ENCODE results near the gene CLP1. TPM values are rescaled to one million over a fixed set of nuclear protein-coding genes. Genes with fewer than 3 reads are reported as not detected.

The CLP1 gene
- total and polyA plus RNA-seq, 7 donors: 6.8 to 16.9 (median 10.0) TPM

DNA sequence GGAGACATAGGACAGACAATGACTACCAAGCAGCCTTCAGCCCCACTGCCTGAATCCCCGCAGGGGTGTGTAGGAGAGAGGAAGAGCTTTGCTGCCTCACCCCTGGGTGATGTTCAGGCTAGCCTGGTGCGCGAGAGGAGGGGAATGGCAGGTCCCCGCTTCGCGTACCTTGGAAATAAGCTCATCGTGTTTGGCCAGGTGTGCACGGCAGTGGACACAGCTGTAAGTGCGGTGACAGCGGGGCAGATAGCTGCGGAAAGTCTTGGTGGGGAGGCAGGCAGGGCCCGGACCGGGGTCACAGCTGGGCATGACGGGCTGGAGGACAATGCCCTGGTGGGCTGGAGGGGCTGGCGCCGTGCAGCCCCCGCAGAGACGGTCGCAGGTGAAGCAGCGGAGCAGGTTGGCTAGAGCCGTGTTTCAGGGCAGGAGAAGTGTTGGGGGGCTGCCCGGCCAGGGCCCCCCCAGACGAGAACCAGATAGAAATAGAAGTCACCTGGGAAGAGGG is 10.7 kb upstream of the CLP1 start:
- intact Hi-C loops (cut with DNase I): loop anchor here in 1 of 2 donors (5.0 kb wide), 1 partner anchor 300 kb away; no protein-coding TSS in a partner anchor
- no peak overlapping the region for H3K27ac ChIP-seq
- H3K4me3 ChIP-seq: no peak overlapping the region
- H3K27me3 ChIP-seq (ENCODE audit: insufficient read depth in 3 of 3, low read length in 2 of 3): peaks cover 0 to 48% (median 30%) of the 10 kb centered on the region in 3 donors
- no peak for ATAC-seq
- no peaks in the 10 kb centered on the region for H3K9me3 ChIP-seq
- H3K4me1 ChIP-seq: peaks cover 8% of the 10 kb centered on the region
- TF ChIP-seq, protein P1, sequence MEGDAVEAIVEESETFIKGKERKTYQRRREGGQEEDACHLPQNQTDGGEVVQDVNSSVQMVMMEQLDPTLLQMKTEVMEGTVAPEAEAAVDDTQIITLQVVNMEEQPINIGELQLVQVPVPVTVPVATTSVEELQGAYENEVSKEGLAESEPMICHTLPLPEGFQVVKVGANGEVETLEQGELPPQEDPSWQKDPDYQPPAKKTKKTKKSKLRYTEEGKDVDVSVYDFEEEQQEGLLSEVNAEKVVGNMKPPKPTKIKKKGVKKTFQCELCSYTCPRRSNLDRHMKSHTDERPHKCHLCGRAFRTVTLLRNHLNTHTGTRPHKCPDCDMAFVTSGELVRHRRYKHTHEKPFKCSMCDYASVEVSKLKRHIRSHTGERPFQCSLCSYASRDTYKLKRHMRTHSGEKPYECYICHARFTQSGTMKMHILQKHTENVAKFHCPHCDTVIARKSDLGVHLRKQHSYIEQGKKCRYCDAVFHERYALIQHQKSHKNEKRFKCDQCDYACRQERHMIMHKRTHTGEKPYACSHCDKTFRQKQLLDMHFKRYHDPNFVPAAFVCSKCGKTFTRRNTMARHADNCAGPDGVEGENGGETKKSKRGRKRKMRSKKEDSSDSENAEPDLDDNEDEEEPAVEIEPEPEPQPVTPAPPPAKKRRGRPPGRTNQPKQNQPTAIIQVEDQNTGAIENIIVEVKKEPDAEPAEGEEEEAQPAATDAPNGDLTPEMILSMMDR (IDR thresholded peaks at IDR 0.05): no peak
- no peak for DNase-seq
- 7 to 10% (median 7%) methylated on average over 22 to 23 of the region's 23 CpGs for WGBS, 3 donors
- H3K36me3 ChIP-seq (ENCODE audit: insufficient read depth in 1 of 2, low read depth in 1 of 2): no peaks in the 10 kb centered on the region

DNA sequence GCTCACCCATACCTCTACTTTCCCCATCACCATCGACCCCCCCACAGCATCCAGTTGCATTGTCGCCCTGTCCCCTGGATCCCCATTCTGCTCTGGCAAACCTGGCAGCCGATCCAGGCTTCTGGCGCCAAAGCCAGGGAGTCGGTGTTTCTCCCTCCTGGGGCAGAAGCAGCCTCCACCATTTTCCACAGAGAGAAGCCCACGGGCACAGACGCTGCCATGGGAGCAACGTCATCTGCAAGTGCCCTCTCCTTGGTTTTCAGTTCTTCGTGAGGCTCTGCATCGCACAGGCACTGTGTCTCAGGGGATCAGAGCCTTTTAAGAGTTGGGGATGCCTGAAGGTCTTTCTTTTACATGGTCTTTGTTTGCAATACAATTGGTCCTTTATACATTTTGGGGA is 10.2 kb upstream of the CLP1 start:
- Histone ChIP-seq H3K4me1 (peaks cover 8% of the 10 kb centered on the region), H3K27ac (no peak overlapping the region), H3K4me3 (no peak overlapping the region), H3K36me3 (ENCODE audit: insufficient read depth in 1 of 2, low read depth in 1 of 2) (no peaks in the 10 kb centered on the region), H3K9me3 (no peaks in the 10 kb centered on the region), H3K27me3 (ENCODE audit: insufficient read depth in 3 of 3, low read length in 2 of 3) (peaks cover 0 to 48% (median 30%) of the 10 kb centered on the region in 3 donors)
- ATAC-seq: no peak
- intact Hi-C loops (cut with DNase I): loop anchor here in 1 of 2 donors (5.0 kb wide), 1 partner anchor 300 kb away; no protein-coding TSS in a partner anchor
- WGBS, 3 donors: 1 to 4% (median 3%) methylated on average over 10 of the region's 10 CpGs
- TF ChIP-seq, protein P1 (IDR thresholded peaks at IDR 0.05): no peak
- DNase-seq: no peak

DNA sequence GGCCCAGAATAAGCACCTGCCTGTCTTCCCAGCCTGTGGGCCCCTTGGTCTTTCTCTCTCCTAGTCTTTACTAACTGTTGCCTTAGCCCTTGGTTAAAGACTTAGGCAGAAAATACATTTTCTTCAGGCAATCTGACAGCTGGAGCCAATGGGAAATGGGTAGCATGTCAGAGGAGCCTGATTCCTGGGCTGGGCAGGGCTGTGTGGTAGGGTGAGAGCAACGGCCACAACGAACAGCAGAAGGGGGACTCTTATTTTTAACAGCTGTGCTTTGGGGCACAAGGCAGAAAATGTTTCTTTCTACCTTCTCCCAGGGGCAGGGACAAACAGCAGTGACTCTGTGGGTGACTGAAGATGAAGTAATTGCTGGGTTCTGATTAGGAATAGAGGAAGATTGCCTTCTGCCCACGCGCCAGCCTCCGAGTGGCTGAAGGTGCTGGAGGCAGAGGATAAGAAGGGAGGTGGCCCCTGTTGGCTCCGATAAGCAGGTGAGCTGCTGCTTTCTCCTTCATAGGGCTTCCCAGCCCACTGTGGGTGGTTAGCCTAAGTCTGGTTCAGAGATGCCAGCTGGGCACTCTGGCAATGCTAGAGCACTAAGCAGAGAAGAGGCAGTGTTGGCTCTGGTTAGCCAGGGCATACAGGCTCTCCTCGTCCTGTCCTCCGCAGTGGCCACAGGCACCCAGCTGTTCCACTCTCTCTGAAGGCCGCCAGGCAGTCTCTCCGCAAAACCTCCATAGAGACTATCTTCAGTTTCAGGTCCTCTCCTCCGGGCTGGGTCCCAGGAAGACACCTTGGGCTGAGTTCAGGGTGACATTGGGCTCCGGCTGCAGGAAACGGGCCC is 9.4 kb upstream of the CLP1 start:
- H3K9me3 ChIP-seq: no peaks in the 10 kb centered on the region
- no peaks in the 10 kb centered on the region for H3K36me3 ChIP-seq (ENCODE audit: insufficient read depth in 1 of 2, low read depth in 1 of 2)
- H3K4me1 ChIP-seq: peaks cover 8% of the 10 kb centered on the region
- DNase-seq: no peak
- H3K27ac ChIP-seq: no peak overlapping the region
- 5 to 8% (median 7%) methylated on average over 13 of the region's 13 CpGs for whole genome bisulfite sequencing, 3 donors
- intact Hi-C loops (cut with DNase I): loop anchor here in 1 of 2 donors (5.0 kb wide), 1 partner anchor 301 kb away; no protein-coding TSS in a partner anchor
- no peak for ATAC-seq
- H3K27me3 ChIP-seq (ENCODE audit: insufficient read depth in 3 of 3, low read length in 2 of 3): peaks cover 0 to 48% (median 30%) of the 10 kb centered on the region in 3 donors
- TF ChIP-seq, protein P1 (IDR thresholded peaks at IDR 0.05): no peak
- no peak overlapping the region for H3K4me3 ChIP-seq

DNA sequence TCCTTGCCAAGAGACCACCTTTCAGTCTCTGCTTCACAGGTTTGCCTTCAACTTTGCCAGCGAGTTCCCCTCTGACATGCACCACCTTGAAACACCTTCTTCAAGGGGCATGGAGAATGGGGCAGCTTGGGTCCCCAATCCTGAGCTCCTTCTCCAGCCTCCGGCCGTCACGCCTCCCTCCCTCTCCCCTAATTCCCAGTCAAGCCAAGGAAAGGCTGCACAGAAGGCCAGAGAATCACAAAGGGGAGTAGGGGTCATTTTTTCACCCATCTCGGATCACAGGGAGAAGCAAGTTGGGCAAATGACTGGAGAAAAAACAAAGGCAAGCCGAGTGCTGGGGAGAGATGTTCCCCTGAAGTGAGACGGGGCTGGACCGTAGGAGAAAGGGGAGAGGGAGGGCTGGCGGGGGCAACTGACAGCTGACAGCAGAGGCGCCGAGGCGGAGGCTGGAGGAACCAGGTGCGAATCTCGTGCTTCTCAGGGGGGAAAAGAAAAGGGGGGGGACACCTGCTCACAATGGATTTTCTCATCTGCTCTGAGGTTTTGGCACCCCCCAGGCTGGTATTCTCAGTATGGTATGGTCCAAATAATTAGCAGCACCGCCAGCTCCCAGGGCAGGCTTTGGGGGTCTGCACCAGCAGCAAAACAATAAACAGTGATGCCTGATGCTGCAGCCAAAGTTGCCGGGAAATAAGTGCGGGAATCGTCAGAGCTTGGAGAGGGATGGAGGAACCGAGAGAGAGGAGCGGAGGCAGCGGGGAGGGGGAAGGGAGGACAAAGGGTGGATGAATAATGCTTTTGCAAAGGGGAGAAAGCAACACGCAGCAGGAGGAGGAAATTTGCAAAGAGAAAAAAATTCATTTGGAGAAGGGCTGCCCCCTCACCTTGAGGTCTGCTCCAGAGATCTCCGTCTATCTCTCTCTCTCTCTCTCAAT is 8.5 kb upstream of the CLP1 start:
- H3K4me3 ChIP-seq: peak overlapping the region; percentile 35
- 1 to 4% (median 3%) methylated on average over 23 of the region's 23 CpGs for WGBS, 3 donors
- H3K36me3 ChIP-seq (ENCODE audit: insufficient read depth in 1 of 2, low read depth in 1 of 2): no peaks in the 10 kb centered on the region
- ATAC-seq (no peak), DNase-seq (no peak)
- TF ChIP-seq, protein P1 (IDR thresholded peaks at IDR 0.05): no peak
- intact Hi-C loops (cut with DNase I): loop anchor here in 1 of 2 donors (5.0 kb wide), 1 partner anchor 302 kb away; no protein-coding TSS in a partner anchor
- peaks cover 0 to 48% (median 30%) of the 10 kb centered on the region in 3 donors for H3K27me3 ChIP-seq (ENCODE audit: insufficient read depth in 3 of 3, low read length in 2 of 3)
- H3K4me1 ChIP-seq: peaks cover 8% of the 10 kb centered on the region
- H3K27ac ChIP-seq: no peak overlapping the region
- no peaks in the 10 kb centered on the region for H3K9me3 ChIP-seq

Measured in psoas muscle (tissue), 8 donors.